A673 (cell line): Measurements from ENCODE around the gene MMD.

Experiments used
- CTCF ChIP-seq: fragments of 300-800, 200-600 bp; sonication (generic); conservative IDR thresholded peaks from 2 replicates; pipeline ENCODE4 v1.5.1; 2017; ENCODE audit warnings: low read depth, mild to moderate bottlenecking, antibody characterized with exemption, low read length, moderate library complexity, mixed read lengths
- EZH2 ChIP-seq: fragments of 200-600 bp; sonication (generic); IDR thresholded peaks from 2 replicates; pipeline ENCODE4 v1.6.1; 2017; ENCODE audit warnings: borderline replicate concordance, low read depth, mild to moderate bottlenecking, mixed read lengths, antibody characterized with exemption, low read length; ENCODE audit not compliant: poor library complexity, severe bottlenecking

GRCh38 chr17:55343900-55344513, 77.6 kb downstream of the MMD start:
- TF ChIP-seq CTCF (no peak), EZH2 (no peak)
